Caco-2 (cell line): ENCODE measurements around the gene VGLL3. TPM values are rescaled to one million over a fixed set of nuclear protein-coding genes. Genes with fewer than 3 reads are reported as not detected.

Source experiments
- BruUV-seq: library from RNA; stranded (reverse); fragments of 400-500 nt; replicated peaks from 2 replicates; lab custom pipeline; 2021; lab: Mats Ljungman, UMichigan
- CTCF ChIA-PET: fragments of 300-600 bp; sonication (Branson Sonifier 250); formaldehyde crosslinking; loops from one replicate; lab custom pipeline; 2022; ENCODE audit warnings: antibody characterized with exemption; lab: Charles Lee
- POLR2A ChIA-PET: fragments of 300-600 bp; sonication (Branson Sonifier 250); formaldehyde crosslinking; loops from one replicate; lab custom pipeline; 2022; ENCODE audit warnings: antibody characterized with exemption; lab: Charles Lee
- DNase-seq, 2 experiments: peaks; one replicate each; pipeline versions ENCODE4 v3.0.0 to v3.0.0-alpha.2; 2020 to 2022
- H3K27me3 ChIP-seq: replicated peaks from 2 replicates; pipeline ENCODE4 v1.6.0; 2011; ENCODE audit warnings: low read length; ENCODE audit not compliant: control insufficient read depth, insufficient read depth
- H3K36me3 ChIP-seq: 2 replicates; pipeline ENCODE4 v1.5.1; 2011; ENCODE audit warnings: low read length; ENCODE audit not compliant: control insufficient read depth, insufficient read depth
- H3K4me1 ChIP-seq: fragments of 250-450 bp; sonication (Bioruptor Pico); 2 replicates; pipeline ENCODE4 v1.5.1; 2020; ENCODE audit warnings: mild to moderate bottlenecking
- H3K4me3 ChIP-seq: 2 replicates; pipeline ENCODE4 v1.5.1; 2011; ENCODE audit warnings: low read depth, mild to moderate bottlenecking, control low read depth, low read length
- H3K9me3 ChIP-seq: fragments of 250-450 bp; sonication (Bioruptor Pico); 2 replicates; pipeline ENCODE4 v1.5.1; 2020; ENCODE audit warnings: mild to moderate bottlenecking, moderate library complexity
- H3K27ac Mint-ChIP-seq: one replicate; pipeline ENCODE4 v1.8.0; 2022; ENCODE audit warnings: mixed read lengths; ENCODE audit not compliant: unreplicated experiment
- H3K27me3 Mint-ChIP-seq: one replicate; pipeline ENCODE4 v1.8.0; 2022; ENCODE audit warnings: mixed read lengths; ENCODE audit not compliant: insufficient read depth, unreplicated experiment
- H3K36me3 Mint-ChIP-seq: one replicate; pipeline ENCODE4 v1.8.0; 2022; ENCODE audit warnings: mild to moderate bottlenecking, mixed read lengths; ENCODE audit not compliant: insufficient read depth, unreplicated experiment
- H3K4me1 Mint-ChIP-seq: one replicate; pipeline ENCODE4 v1.8.0; 2022; ENCODE audit warnings: low read depth, mixed read lengths; ENCODE audit not compliant: unreplicated experiment
- H3K4me3 Mint-ChIP-seq: one replicate; pipeline ENCODE4 v1.8.0; 2022; ENCODE audit warnings: mild to moderate bottlenecking, moderate library complexity, mixed read lengths; ENCODE audit not compliant: unreplicated experiment
- H3K9me3 Mint-ChIP-seq: one replicate; pipeline ENCODE4 v1.8.0; 2022; ENCODE audit warnings: mixed read lengths; ENCODE audit not compliant: unreplicated experiment
- intact Hi-C: fragments of 100-400 bp; cut with micrococcal nuclease; formaldehyde crosslinking; loops from one replicate; pipeline ENCODE4 v1.10.0; 2022; ENCODE audit not compliant: unreplicated experiment
- total RNA-seq: library from RNA; stranded (reverse); gene quantifications from 2 replicates; pipeline ENCODE4 v1.2.3, GENCODE V29; 2022
- TF ChIP-seq, protein P1 (sequence below), 2 experiments: fragments of 200-600 bp in 1 of 2; IDR thresholded peaks; 1 replicate in 1 of 2; 2 replicates in 1 of 2; pipeline versions ENCODE4 v1.5.1 to v1.8.0; 2011 to 2022; ENCODE audit warnings: antibody characterized with exemption in 1 of 2, control low read depth in 1 of 2, inconsistent platforms in 1 of 2, low read depth in 1 of 2, low read length in 1 of 2, mild to moderate bottlenecking in 1 of 2, moderate library complexity in 1 of 2; ENCODE audit not compliant: insufficient read depth in 1 of 2, severe bottlenecking in 1 of 2, unreplicated experiment in 1 of 2

VGLL3 gene
- total RNA-seq, 1 experiment from 2014 or later, result 8.2 TPM

DNA sequence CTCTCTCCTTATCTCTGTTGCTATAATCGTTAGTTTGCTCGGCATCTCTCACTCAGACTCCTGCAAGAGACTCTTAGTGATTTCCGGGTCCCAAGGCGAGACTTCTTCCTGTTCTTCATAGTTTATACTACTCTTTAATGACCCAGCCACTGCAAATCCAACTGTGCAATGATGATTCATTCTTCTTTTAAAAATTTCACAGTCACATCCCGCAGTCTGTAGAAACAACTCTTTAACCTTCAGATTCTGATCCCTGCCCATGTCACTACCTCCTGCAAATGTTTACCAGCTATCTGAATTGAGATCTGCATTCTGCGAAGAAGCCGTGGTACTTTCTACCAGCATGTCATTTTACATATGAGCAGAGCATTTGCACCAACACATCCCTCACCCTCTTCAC, 2.8 kb upstream of the VGLL3 start:
- H3K4me3 Mint-ChIP-seq, result no peak overlapping the region
- H3K36me3 Mint-ChIP-seq, result no peaks in the 10 kb centered on the region
- ChIA-PET POLR2A (no interaction called here), CTCF (no interaction called here)
- Histone ChIP-seq H3K4me3 (no peak overlapping the region), H3K27me3 (no peaks in the 10 kb centered on the region; the same call in 1 of the 2 replicates), H3K4me1 (peaks cover 5% of the 10 kb centered on the region; the same call in 1 of the 2 replicates), H3K36me3 (no peaks in the 10 kb centered on the region), H3K9me3 (no peaks in the 10 kb centered on the region)
- intact Hi-C loops, result no loop called here
- H3K9me3 Mint-ChIP-seq, result no peaks in the 10 kb centered on the region
- peaks cover 19% of the 10 kb centered on the region for H3K4me1 Mint-ChIP-seq
- no peak for DNase-seq
- no peak overlapping the region for H3K27ac Mint-ChIP-seq
- BruUV-seq, result no TSS peak
- TF ChIP-seq, protein P1, sequence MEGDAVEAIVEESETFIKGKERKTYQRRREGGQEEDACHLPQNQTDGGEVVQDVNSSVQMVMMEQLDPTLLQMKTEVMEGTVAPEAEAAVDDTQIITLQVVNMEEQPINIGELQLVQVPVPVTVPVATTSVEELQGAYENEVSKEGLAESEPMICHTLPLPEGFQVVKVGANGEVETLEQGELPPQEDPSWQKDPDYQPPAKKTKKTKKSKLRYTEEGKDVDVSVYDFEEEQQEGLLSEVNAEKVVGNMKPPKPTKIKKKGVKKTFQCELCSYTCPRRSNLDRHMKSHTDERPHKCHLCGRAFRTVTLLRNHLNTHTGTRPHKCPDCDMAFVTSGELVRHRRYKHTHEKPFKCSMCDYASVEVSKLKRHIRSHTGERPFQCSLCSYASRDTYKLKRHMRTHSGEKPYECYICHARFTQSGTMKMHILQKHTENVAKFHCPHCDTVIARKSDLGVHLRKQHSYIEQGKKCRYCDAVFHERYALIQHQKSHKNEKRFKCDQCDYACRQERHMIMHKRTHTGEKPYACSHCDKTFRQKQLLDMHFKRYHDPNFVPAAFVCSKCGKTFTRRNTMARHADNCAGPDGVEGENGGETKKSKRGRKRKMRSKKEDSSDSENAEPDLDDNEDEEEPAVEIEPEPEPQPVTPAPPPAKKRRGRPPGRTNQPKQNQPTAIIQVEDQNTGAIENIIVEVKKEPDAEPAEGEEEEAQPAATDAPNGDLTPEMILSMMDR (IDR thresholded peaks at IDR 0.05; ENCODE audit: insufficient read depth in 1 of 2, low read depth in 1 of 2, low read length in 1 of 2, severe bottlenecking in 1 of 2, unreplicated experiment in 1 of 2), result no peak
- no peaks in the 10 kb centered on the region for H3K27me3 Mint-ChIP-seq

DNA sequence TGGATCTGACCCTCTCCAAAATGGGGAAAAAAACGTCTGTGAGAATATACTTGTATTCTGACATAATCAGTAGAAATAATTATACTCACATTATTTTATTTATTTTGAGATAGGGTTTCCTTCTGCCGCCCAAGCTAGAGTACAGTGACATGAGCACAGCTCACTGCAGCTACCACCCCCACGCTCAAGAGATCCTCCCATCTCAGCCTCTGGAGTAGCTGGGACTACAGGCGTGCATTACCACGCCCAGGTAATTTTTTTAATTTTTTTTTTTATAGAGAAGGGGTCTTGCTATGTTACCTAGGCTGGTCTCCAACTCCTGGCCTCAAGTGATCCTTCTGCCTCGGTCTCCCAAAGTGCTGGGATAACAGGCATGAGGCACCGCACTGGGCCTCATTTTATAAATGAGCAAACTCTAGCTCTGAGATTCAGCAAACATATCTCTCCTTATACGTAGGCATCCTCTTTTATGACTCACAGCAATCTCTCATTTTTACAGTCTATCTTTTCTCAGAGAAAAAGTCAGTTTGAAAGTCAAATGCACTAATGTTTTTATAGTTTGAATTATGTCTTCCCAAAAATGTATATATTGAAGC, 989 bp upstream of the VGLL3 start:
- H3K4me1 Mint-ChIP-seq, result peaks cover 19% of the 10 kb centered on the region
- intact Hi-C loops, result loop anchor here (2.0 kb wide), 1 partner anchor 23 kb away; no protein-coding TSS in a partner anchor

DNA sequence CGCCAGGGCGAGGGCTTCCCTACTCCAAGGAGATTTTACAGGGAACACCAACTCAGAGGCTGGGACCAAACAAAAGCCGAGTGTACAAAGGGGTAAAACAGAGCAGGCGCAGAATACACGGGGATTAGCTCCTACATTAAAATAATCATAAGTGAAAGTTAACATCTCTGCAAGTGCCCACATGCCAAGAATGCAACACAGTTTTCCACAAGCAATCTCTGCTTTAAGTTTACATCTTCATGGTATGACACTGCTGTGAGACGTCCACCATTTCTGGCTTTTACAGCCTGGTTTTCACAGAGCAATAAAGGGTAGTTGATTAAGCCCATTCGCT, 500 bp upstream of the VGLL3 start:
- POLR2A ChIA-PET, result no interaction called here
- no peaks in the 10 kb centered on the region for H3K9me3 Mint-ChIP-seq
- Histone ChIP-seq H3K36me3 (no peaks in the 10 kb centered on the region), H3K9me3 (no peaks in the 10 kb centered on the region), H3K4me3 (peak overlapping the region; percentile 59), H3K27me3 (no peaks in the 10 kb centered on the region; the same call in 1 of the 2 replicates), H3K4me1 (peaks cover 5% of the 10 kb centered on the region; the same call in 1 of the 2 replicates)
- peak overlapping the region; percentile 83 for H3K27ac Mint-ChIP-seq
- no peaks in the 10 kb centered on the region for H3K36me3 Mint-ChIP-seq
- DNase-seq, result no peak
- H3K4me3 Mint-ChIP-seq, result peak overlapping the region; percentile 89
- intact Hi-C loops, result loop anchor here (2.0 kb wide), 1 partner anchor 23 kb away; no protein-coding TSS in a partner anchor
- CTCF ChIA-PET, result interaction anchor here (0.6 kb wide), 1 partner anchor 233 kb away, joined by 3 read pairs; no protein-coding TSS in a partner anchor
- TF ChIP-seq, protein P1 (IDR thresholded peaks at IDR 0.05; ENCODE audit: insufficient read depth in 1 of 2, low read depth in 1 of 2, low read length in 1 of 2, severe bottlenecking in 1 of 2, unreplicated experiment in 1 of 2), result no peak
- BruUV-seq, result TSS peak; percentile 92
- peaks cover 19% of the 10 kb centered on the region for H3K4me1 Mint-ChIP-seq
- no peaks in the 10 kb centered on the region for H3K27me3 Mint-ChIP-seq

More for the DNA sequence above, 989 bp upstream of the VGLL3 start:
- no peaks in the 10 kb centered on the region for H3K36me3 Mint-ChIP-seq
- DNase-seq, result no peak
- no peaks in the 10 kb centered on the region for H3K27me3 Mint-ChIP-seq
- peak overlapping the region; percentile 83 for H3K27ac Mint-ChIP-seq
- Histone ChIP-seq H3K4me3 (peak overlapping the region; percentile 59), H3K36me3 (no peaks in the 10 kb centered on the region), H3K4me1 (peaks cover 5% of the 10 kb centered on the region; the same call in 1 of the 2 replicates), H3K27me3 (no peaks in the 10 kb centered on the region; the same call in 1 of the 2 replicates), H3K9me3 (no peaks in the 10 kb centered on the region)
- H3K9me3 Mint-ChIP-seq, result no peaks in the 10 kb centered on the region
- BruUV-seq, result no TSS peak
- TF ChIP-seq, protein P1 (IDR thresholded peaks at IDR 0.05; ENCODE audit: insufficient read depth in 1 of 2, low read depth in 1 of 2, low read length in 1 of 2, severe bottlenecking in 1 of 2, unreplicated experiment in 1 of 2), result no peak
- peak overlapping the region; percentile 89 for H3K4me3 Mint-ChIP-seq
- ChIA-PET POLR2A (no interaction called here), CTCF (interaction anchor here (0.6 kb wide), 1 partner anchor 233 kb away, joined by 3 read pairs; no protein-coding TSS in a partner anchor)
